Gastroesophageal sphincter (tissue), 3 donors: ENCODE results near the gene GPR55.

ENCODE experiments used
- CTCF ChIP-seq, 4 experiments: fragments of 200-600 bp in 2 of 4; fragments of 450-650 bp in 2 of 4; sonication (generic) in 1 of 4; IDR thresholded peaks; one replicate each; pipeline ENCODE4 v1.5.1; 2017 to 2019; ENCODE audit warnings: antibody characterized with exemption in 4 of 4, mild to moderate bottlenecking in 2 of 4, moderate library complexity in 2 of 4
- POLR2A ChIP-seq, 2 donors: fragments of 450-650 bp; IDR thresholded peaks; one replicate each; pipeline ENCODE4 v1.6.1; 2017; ENCODE audit warnings: antibody characterized with exemption in 2 of 2, mild to moderate bottlenecking in 2 of 2, moderate library complexity in 1 of 2
- POLR2AphosphoS5 ChIP-seq: sonication (generic); formaldehyde crosslinking; IDR thresholded peaks from one replicate; pipeline ENCODE4 v1.6.1; 2017; ENCODE audit warnings: antibody characterized with exemption

- TF ChIP-seq CTCF (IDR thresholded peaks at IDR 0.05) (no peak), POLR2A (IDR thresholded peaks at IDR 0.05) (no peak), POLR2AphosphoS5 (no peak)
Observed at GRCh38 chr2:230868161-230868946, 56.7 kb downstream of the GPR55 start.
